SK-N-SH treated with all-trans-retinoic acid at 6 μM for 48 hours (cell line): ENCODE measurements around the gene RETNLB.

Experiments used
- ATAC-seq: fragments of 200-7000 bp; cut with Tn5 transposase; 3 replicates; pipeline ENCODE4 v1.9.1; 2020; ENCODE audit warnings: mild to moderate bottlenecking, moderate library complexity
- ARNTL ChIP-seq: fragments of 450-650 bp; formaldehyde crosslinking; IDR thresholded peaks from 2 replicates; pipeline ENCODE4 v1.5.0; 2020; ENCODE audit warnings: low read depth, mild to moderate bottlenecking, moderate library complexity, borderline replicate concordance
- BACH2 ChIP-seq: fragments of 250-450 bp; sonication (Bioruptor Pico); IDR thresholded peaks from 2 replicates; pipeline ENCODE4 v1.9.0; 2021; ENCODE audit warnings: mild to moderate bottlenecking, borderline replicate concordance
- CSDC2 ChIP-seq: fragments of 250-450 bp; sonication (Bioruptor Pico); IDR thresholded peaks from 2 replicates; pipeline ENCODE4 v1.5.0; 2020; ENCODE audit warnings: mild to moderate bottlenecking, moderate library complexity
- ESRRG ChIP-seq: fragments of 250-450 bp; sonication (Bioruptor Pico); IDR thresholded peaks from 2 replicates; pipeline ENCODE4 v1.6.1; 2021; ENCODE audit warnings: mild to moderate bottlenecking
- GLIS3 ChIP-seq: fragments of 250-450 bp; sonication (Bioruptor Pico); IDR thresholded peaks from 2 replicates; pipeline ENCODE4 v1.5.0; 2020; ENCODE audit warnings: mild to moderate bottlenecking, moderate library complexity
- OSR1 ChIP-seq: fragments of 250-450 bp; sonication (Bioruptor Pico); IDR thresholded peaks from 2 replicates; pipeline ENCODE4 v1.8.0; 2022; ENCODE audit warnings: moderate library complexity, mild to moderate bottlenecking, inconsistent platforms
- PPARA ChIP-seq: fragments of 250-450 bp; sonication (Bioruptor Pico); IDR thresholded peaks from 2 replicates; pipeline ENCODE4 v1.5.0; 2020; ENCODE audit warnings: mild to moderate bottlenecking, borderline replicate concordance
- RARB ChIP-seq: fragments of 250-450 bp; sonication (Bioruptor Pico); IDR thresholded peaks from 2 replicates; pipeline ENCODE4 v1.8.0; 2021; ENCODE audit warnings: mild to moderate bottlenecking, moderate library complexity
- SNAI2 ChIP-seq: fragments of 250-450 bp; sonication (Bioruptor Pico); IDR thresholded peaks from 2 replicates; pipeline ENCODE4 v1.5.0; 2020; ENCODE audit warnings: mild to moderate bottlenecking, moderate library complexity
- TCF4 ChIP-seq: fragments of 250-450 bp; sonication (Bioruptor Pico); IDR thresholded peaks from 2 replicates; pipeline ENCODE4 v1.8.0; 2021; ENCODE audit warnings: mild to moderate bottlenecking, moderate library complexity, borderline replicate concordance
- TOX ChIP-seq: fragments of 250-450 bp; sonication (Bioruptor Pico); IDR thresholded peaks from 2 replicates; pipeline ENCODE4 v1.8.0; 2021; ENCODE audit warnings: mild to moderate bottlenecking, moderate library complexity, borderline replicate concordance
- ZC3H10 ChIP-seq: fragments of 250-450 bp; sonication (Bioruptor Pico); IDR thresholded peaks from 2 replicates; pipeline ENCODE4 v1.5.1; 2021; ENCODE audit warnings: mild to moderate bottlenecking, moderate library complexity
- ZFP3 ChIP-seq: fragments of 250-450 bp; sonication (Bioruptor Pico); IDR thresholded peaks from 2 replicates; pipeline ENCODE4 v1.5.0; 2020; ENCODE audit warnings: mild to moderate bottlenecking, moderate library complexity
- ZFP30 ChIP-seq: fragments of 450-650 bp; formaldehyde crosslinking; IDR thresholded peaks from 2 replicates; pipeline ENCODE4 v1.5.0; 2022; ENCODE audit warnings: mild to moderate bottlenecking, moderate library complexity
- ZNF70 ChIP-seq: fragments of 450-650 bp; formaldehyde crosslinking; IDR thresholded peaks from 2 replicates; pipeline ENCODE4 v1.5.0; 2020; ENCODE audit warnings: mild to moderate bottlenecking, moderate library complexity
- ZNF8 ChIP-seq: fragments of 450-650 bp; formaldehyde crosslinking; IDR thresholded peaks from 2 replicates; pipeline ENCODE4 v1.5.0; 2020; ENCODE audit warnings: mild to moderate bottlenecking, moderate library complexity
- TF ChIP-seq, protein P1 (sequence below): fragments of 250-450 bp; sonication (Bioruptor Pico); IDR thresholded peaks from 2 replicates; pipeline ENCODE4 v1.5.1; 2020; ENCODE audit warnings: low read depth, mild to moderate bottlenecking, moderate library complexity
- TF ChIP-seq, protein P2 (sequence below): fragments of 250-450 bp; sonication (Bioruptor Pico); IDR thresholded peaks from 2 replicates; pipeline ENCODE4 v1.8.0; 2020; ENCODE audit warnings: mild to moderate bottlenecking, moderate library complexity, borderline replicate concordance
- TF ChIP-seq, protein P3 (sequence below): fragments of 250-450 bp; sonication (Bioruptor Pico); IDR thresholded peaks from 2 replicates; pipeline ENCODE4 v1.5.1; 2021; ENCODE audit warnings: mild to moderate bottlenecking, moderate library complexity
- TF ChIP-seq, protein P4 (sequence below): fragments of 250-450 bp; sonication (Bioruptor Pico); IDR thresholded peaks from 2 replicates; pipeline ENCODE4 v1.8.0; 2021; ENCODE audit warnings: low read depth, mild to moderate bottlenecking, moderate library complexity, borderline replicate concordance
- TF ChIP-seq, protein P5 (sequence below): fragments of 250-450 bp; sonication (Bioruptor Pico); IDR thresholded peaks from 2 replicates; pipeline ENCODE4 v1.5.0; 2020; ENCODE audit warnings: mild to moderate bottlenecking, moderate library complexity

The RETNLB gene

DNA sequence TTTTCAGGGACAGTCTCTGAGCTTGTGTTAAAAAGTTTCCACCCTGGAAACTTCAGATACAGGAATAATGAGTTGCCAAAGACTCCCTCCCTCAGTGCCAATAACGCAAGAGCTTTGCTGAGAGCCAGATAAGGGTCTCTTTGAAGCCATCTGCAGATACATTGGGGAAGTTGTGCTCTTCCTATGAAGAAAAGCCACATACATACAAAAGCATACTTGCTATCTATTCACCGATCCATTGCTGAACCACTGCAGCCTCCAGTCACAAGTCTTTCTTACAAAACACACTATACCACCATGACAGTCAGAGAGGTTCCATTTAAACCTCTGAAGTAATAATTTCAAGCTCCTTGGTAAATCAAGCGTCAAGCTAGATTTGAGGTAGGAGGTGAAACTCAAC is 10.0 kb upstream of the RETNLB start:
- TF ChIP-seq OSR1 (CRISPR knock-in tag): no peak
- TF ChIP-seq CSDC2 (CRISPR knock-in tag): no peak
- no peak for TF ChIP-seq BACH2 (CRISPR knock-in tag)
- TF ChIP-seq ZC3H10 (CRISPR knock-in tag): no peak
- TF ChIP-seq SNAI2: no peak
- TF ChIP-seq, protein P1, sequence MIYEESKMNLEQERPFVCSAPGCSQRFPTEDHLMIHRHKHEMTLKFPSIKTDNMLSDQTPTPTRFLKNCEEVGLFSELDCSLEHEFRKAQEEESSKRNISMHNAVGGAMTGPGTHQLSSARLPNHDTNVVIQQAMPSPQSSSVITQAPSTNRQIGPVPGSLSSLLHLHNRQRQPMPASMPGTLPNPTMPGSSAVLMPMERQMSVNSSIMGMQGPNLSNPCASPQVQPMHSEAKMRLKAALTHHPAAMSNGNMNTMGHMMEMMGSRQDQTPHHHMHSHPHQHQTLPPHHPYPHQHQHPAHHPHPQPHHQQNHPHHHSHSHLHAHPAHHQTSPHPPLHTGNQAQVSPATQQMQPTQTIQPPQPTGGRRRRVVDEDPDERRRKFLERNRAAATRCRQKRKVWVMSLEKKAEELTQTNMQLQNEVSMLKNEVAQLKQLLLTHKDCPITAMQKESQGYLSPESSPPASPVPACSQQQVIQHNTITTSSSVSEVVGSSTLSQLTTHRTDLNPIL (CRISPR knock-in tag): no peak
- TF ChIP-seq, protein P2, sequence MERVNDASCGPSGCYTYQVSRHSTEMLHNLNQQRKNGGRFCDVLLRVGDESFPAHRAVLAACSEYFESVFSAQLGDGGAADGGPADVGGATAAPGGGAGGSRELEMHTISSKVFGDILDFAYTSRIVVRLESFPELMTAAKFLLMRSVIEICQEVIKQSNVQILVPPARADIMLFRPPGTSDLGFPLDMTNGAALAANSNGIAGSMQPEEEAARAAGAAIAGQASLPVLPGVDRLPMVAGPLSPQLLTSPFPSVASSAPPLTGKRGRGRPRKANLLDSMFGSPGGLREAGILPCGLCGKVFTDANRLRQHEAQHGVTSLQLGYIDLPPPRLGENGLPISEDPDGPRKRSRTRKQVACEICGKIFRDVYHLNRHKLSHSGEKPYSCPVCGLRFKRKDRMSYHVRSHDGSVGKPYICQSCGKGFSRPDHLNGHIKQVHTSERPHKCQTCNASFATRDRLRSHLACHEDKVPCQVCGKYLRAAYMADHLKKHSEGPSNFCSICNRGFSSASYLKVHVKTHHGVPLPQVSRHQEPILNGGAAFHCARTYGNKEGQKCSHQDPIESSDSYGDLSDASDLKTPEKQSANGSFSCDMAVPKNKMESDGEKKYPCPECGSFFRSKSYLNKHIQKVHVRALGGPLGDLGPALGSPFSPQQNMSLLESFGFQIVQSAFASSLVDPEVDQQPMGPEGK (CRISPR knock-in tag): no peak
- no peak for TF ChIP-seq ZFP3 (CRISPR knock-in tag)
- no peak for TF ChIP-seq TOX (CRISPR knock-in tag)
- TF ChIP-seq, protein P3, sequence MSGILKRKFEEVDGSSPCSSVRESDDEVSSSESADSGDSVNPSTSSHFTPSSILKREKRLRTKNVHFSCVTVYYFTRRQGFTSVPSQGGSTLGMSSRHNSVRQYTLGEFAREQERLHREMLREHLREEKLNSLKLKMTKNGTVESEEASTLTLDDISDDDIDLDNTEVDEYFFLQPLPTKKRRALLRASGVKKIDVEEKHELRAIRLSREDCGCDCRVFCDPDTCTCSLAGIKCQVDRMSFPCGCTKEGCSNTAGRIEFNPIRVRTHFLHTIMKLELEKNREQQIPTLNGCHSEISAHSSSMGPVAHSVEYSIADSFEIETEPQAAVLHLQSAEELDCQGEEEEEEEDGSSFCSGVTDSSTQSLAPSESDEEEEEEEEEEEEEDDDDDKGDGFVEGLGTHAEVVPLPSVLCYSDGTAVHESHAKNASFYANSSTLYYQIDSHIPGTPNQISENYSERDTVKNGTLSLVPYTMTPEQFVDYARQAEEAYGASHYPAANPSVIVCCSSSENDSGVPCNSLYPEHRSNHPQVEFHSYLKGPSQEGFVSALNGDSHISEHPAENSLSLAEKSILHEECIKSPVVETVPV (CRISPR knock-in tag): no peak
- TF ChIP-seq TCF4 (CRISPR knock-in tag): no peak
- TF ChIP-seq ARNTL (CRISPR knock-in tag): no peak
- ATAC-seq: no peak

DNA sequence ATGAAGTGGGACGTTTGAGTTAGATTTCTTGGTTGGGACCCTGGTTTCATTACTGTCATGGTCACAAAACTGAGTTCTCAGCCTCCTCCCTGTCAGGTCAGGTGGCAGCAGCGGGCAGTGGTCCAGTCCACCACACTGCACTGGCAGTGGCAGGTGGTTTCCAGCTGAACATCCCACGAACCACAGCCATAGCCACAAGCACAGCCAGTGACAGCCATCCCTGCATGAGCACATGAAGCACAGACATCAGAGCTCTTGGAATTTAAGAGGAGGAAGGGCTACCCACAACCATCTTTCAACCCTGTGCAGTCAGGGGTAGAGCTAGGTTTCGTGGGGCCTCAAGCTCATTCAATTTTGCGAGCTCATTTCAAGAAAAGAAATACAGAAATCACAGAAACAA is 1.5 kb downstream of the RETNLB start:
- TF ChIP-seq, protein P3 (CRISPR knock-in tag): no peak
- no peak for TF ChIP-seq ZNF8 (CRISPR knock-in tag)
- TF ChIP-seq CSDC2 (CRISPR knock-in tag): no peak
- TF ChIP-seq ZFP3 (CRISPR knock-in tag): no peak
- no peak for ATAC-seq

DNA sequence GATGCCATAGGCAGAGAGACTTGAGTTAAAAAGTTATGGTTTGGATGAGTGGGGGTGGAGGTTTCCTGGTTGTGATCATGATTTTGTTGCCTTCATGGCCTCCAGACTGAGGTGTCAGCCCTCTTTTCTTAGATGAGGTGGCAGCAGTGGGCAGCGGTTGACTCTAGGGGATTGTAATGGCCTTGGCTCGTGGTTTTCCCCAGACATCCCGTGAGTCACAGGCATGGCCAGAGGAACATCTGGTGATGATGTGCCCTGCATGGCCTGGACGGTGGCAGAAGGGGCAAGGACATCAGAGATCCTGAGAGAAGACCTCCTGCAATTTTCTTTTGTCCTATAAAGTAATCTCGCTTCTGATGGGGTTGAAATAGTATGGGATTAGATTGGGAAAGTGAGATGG is 12.4 kb downstream of the RETNLB start:
- no peak for ATAC-seq
- TF ChIP-seq SNAI2: no peak
- TF ChIP-seq ZNF70 (CRISPR knock-in tag): no peak
- TF ChIP-seq ZC3H10 (CRISPR knock-in tag): no peak
- no peak for TF ChIP-seq OSR1 (CRISPR knock-in tag)
- TF ChIP-seq, protein P2 (CRISPR knock-in tag): no peak
- TF ChIP-seq, protein P4, sequence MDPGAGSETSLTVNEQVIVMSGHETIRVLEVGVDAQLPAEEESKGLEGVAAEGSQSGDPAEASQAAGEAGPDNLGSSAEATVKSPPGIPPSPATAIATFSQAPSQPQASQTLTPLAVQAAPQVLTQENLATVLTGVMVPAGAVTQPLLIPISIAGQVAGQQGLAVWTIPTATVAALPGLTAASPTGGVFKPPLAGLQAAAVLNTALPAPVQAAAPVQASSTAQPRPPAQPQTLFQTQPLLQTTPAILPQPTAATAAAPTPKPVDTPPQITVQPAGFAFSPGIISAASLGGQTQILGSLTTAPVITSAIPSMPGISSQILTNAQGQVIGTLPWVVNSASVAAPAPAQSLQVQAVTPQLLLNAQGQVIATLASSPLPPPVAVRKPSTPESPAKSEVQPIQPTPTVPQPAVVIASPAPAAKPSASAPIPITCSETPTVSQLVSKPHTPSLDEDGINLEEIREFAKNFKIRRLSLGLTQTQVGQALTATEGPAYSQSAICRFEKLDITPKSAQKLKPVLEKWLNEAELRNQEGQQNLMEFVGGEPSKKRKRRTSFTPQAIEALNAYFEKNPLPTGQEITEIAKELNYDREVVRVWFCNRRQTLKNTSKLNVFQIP (CRISPR knock-in tag): no peak
- no peak for TF ChIP-seq TCF4 (CRISPR knock-in tag)
- no peak for TF ChIP-seq ARNTL (CRISPR knock-in tag)
- no peak for TF ChIP-seq RARB (CRISPR knock-in tag)
- TF ChIP-seq, protein P5, sequence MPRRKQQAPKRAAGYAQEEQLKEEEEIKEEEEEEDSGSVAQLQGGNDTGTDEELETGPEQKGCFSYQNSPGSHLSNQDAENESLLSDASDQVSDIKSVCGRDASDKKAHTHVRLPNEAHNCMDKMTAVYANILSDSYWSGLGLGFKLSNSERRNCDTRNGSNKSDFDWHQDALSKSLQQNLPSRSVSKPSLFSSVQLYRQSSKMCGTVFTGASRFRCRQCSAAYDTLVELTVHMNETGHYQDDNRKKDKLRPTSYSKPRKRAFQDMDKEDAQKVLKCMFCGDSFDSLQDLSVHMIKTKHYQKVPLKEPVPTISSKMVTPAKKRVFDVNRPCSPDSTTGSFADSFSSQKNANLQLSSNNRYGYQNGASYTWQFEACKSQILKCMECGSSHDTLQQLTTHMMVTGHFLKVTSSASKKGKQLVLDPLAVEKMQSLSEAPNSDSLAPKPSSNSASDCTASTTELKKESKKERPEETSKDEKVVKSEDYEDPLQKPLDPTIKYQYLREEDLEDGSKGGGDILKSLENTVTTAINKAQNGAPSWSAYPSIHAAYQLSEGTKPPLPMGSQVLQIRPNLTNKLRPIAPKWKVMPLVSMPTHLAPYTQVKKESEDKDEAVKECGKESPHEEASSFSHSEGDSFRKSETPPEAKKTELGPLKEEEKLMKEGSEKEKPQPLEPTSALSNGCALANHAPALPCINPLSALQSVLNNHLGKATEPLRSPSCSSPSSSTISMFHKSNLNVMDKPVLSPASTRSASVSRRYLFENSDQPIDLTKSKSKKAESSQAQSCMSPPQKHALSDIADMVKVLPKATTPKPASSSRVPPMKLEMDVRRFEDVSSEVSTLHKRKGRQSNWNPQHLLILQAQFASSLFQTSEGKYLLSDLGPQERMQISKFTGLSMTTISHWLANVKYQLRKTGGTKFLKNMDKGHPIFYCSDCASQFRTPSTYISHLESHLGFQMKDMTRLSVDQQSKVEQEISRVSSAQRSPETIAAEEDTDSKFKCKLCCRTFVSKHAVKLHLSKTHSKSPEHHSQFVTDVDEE (CRISPR knock-in tag): no peak
- no peak for TF ChIP-seq PPARA (CRISPR knock-in tag)
- TF ChIP-seq, protein P3 (CRISPR knock-in tag): no peak
- no peak for TF ChIP-seq ESRRG
- no peak for TF ChIP-seq CSDC2 (CRISPR knock-in tag)
- TF ChIP-seq BACH2 (CRISPR knock-in tag): no peak
- no peak for TF ChIP-seq ZFP3 (CRISPR knock-in tag)
- TF ChIP-seq GLIS3 (CRISPR knock-in tag): no peak
- TF ChIP-seq ZFP30 (CRISPR knock-in tag): no peak
- no peak for TF ChIP-seq ZNF8 (CRISPR knock-in tag)
